B cell (primary cell): ENCODE measurements around the gene NBPF3.

Experiments
- EZH2 ChIP-seq: IDR thresholded peaks from 2 replicates; pipeline ENCODE4 v1.6.1; 2012; ENCODE audit warnings: borderline replicate concordance, low read depth, mild to moderate bottlenecking, moderate library complexity, low read length; ENCODE audit not compliant: insufficient read depth, poor library complexity, severe bottlenecking
- TF ChIP-seq, protein P1 (sequence below): fragments of 200-600 bp; IDR thresholded peaks from one replicate; pipeline ENCODE4 v1.8.0; 2022; ENCODE audit warnings: antibody characterized with exemption, mild to moderate bottlenecking

- no peak for TF ChIP-seq EZH2
- TF ChIP-seq, protein P1, sequence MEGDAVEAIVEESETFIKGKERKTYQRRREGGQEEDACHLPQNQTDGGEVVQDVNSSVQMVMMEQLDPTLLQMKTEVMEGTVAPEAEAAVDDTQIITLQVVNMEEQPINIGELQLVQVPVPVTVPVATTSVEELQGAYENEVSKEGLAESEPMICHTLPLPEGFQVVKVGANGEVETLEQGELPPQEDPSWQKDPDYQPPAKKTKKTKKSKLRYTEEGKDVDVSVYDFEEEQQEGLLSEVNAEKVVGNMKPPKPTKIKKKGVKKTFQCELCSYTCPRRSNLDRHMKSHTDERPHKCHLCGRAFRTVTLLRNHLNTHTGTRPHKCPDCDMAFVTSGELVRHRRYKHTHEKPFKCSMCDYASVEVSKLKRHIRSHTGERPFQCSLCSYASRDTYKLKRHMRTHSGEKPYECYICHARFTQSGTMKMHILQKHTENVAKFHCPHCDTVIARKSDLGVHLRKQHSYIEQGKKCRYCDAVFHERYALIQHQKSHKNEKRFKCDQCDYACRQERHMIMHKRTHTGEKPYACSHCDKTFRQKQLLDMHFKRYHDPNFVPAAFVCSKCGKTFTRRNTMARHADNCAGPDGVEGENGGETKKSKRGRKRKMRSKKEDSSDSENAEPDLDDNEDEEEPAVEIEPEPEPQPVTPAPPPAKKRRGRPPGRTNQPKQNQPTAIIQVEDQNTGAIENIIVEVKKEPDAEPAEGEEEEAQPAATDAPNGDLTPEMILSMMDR: no peak
Measured at GRCh38 chr1:21531241-21531640, 91.3 kb downstream of the NBPF3 start.
